Measurements from ENCODE around the gene NFX1. TPM values are rescaled to one million over a fixed set of nuclear protein-coding genes. Genes with fewer than 3 reads are reported as not detected.

NFX1 gene
- total and polyA plus RNA-seq, 9 of the 15 experiments (the other 6 are each of a cell fraction or from before 2014, with no cell fraction given) = 8.8 to 38.9 (median 26.8) TPM

- TF ChIP-seq IFI16 (CRISPR knock-in tag; IDR thresholded peaks at IDR 0.05) (no peak), PBX2 (CRISPR knock-in tag; IDR thresholded peaks at IDR 0.05; ENCODE audit: low read depth) (no peak), PBX2 (tag; conservative IDR thresholded peaks at IDR 0.05; ENCODE audit: low read depth) (0 out of 2 replicates have a peak, but pooled peaks have one; percentile 19), FOXJ2 (tag; IDR thresholded peaks at IDR 0.05) (no peak), JUND (IDR thresholded peaks at IDR 0.05; ENCODE audit: borderline replicate concordance, low read depth, low read length) (peak; percentile 33; the same call in 1 of the 2 replicates), JUND (tag; IDR thresholded peaks at IDR 0.05; ENCODE audit: borderline replicate concordance, low read depth, low read length) (no peak), ESRRB (CRISPR knock-in tag; IDR thresholded peaks at IDR 0.05; ENCODE audit: borderline replicate concordance) (no peak), FOXK2 (conservative IDR thresholded peaks at IDR 0.05 in 1 of 2, IDR thresholded peaks at IDR 0.05 in 1 of 2; ENCODE audit: low read depth in 2 of 2) (peak in 1 of 2 experiments; percentile 98; a peak in 2 of 4 replicates)
These were observed 85.0 kb downstream of the NFX1 start (continued) for GRCh38 chr9:33375238-33375840.

Data from K562 (cell line).